A549 treated with ZK216348 at 1 μM for 4 hours (cell line): ENCODE results near the gene GRAMD2B. TPM values are rescaled to one million over a fixed set of nuclear protein-coding genes. Genes with fewer than 3 reads are reported as not detected.

Experiments
- total RNA-seq: library from RNA; stranded (reverse); fragments of 200-300 nt; extraction: Qiagen RNA extraction; gene quantifications from 5 replicates; pipeline ENCODE4 v1.2.3, GENCODE V29; 2022; ENCODE audit warnings: low read depth

Gene GRAMD2B
- 0.69 to 0.96 TPM (median 0.80 TPM) in 5 replicates for total RNA-seq

GRCh38 chr5:126422994-126423788 is at the start of gene GRAMD2B:
GRAMD2B (plus strand) TSS chr5:126423409; CDS start chr5:126423607, 198 bp downstream.

Other genes starting within 250 kb of the GRAMD2B start
- gene ALDH7A1, start 171.8 kb downstream of the GRAMD2B start, total RNA-seq: 69.8 to 76.0 TPM (median 70.0 TPM) in 5 replicates
- 50.1 to 94.3 TPM (median 53.7 TPM) in 5 replicates for gene PHAX, start 177.5 kb downstream of the GRAMD2B start, total RNA-seq